Heart left ventricle (tissue), 16 donors: ENCODE data around the gene KLHL42. TPM values are rescaled to one million over a fixed set of nuclear protein-coding genes. Genes with fewer than 3 reads are reported as not detected.

Experiments used
- ATAC-seq, 4 donors: fragments of 200-7000 bp; cut with Tn5 transposase; one replicate each; pipeline ENCODE4 v1.9.1; 2020 to 2022; ENCODE audit warnings: moderate library complexity in 4 of 4, mild to moderate bottlenecking in 3 of 4, moderate number of reproducible peaks in 1 of 4
- DNase-seq, 5 donors: peaks; one replicate each; pipeline ENCODE4 v3.0.0-alpha.2; 2020
- H3K27ac ChIP-seq, 12 donors: fragments of 200-600 bp; sonication (generic) in 4 of 12; one replicate each; pipeline versions ENCODE4 v1.5.0 to v1.8.0; 2016 to 2022; ENCODE audit warnings: mild to moderate bottlenecking in 2 of 12
- H3K27me3 ChIP-seq, 9 donors: fragments of 200-600 bp; sonication (generic) in 2 of 9; one replicate each; pipeline versions ENCODE4 v1.5.1 to v1.8.0; 2016 to 2022; ENCODE audit warnings: mild to moderate bottlenecking in 3 of 9
- H3K36me3 ChIP-seq, 9 donors: fragments of 200-600 bp; sonication (generic) in 2 of 9; one replicate each; pipeline versions ENCODE4 v1.5.0 to v1.8.0; 2018 to 2022; ENCODE audit warnings: mild to moderate bottlenecking in 2 of 9
- H3K4me1 ChIP-seq, 12 donors: fragments of 200-600 bp; sonication (generic) in 4 of 12; one replicate each; pipeline versions ENCODE4 v1.5.0 to v1.8.0; 2016 to 2022; ENCODE audit warnings: mild to moderate bottlenecking in 3 of 12
- H3K4me3 ChIP-seq, 12 donors: fragments of 200-600 bp; sonication (generic) in 4 of 12; one replicate each; pipeline versions ENCODE4 v1.5.0 to v1.8.0; 2017 to 2022; ENCODE audit warnings: mild to moderate bottlenecking in 9 of 12, moderate library complexity in 4 of 12
- H3K9me3 ChIP-seq, 12 donors: fragments of 200-600 bp; sonication (generic) in 4 of 12; one replicate each; pipeline versions ENCODE4 v1.5.0 to v1.8.0; 2016 to 2022; ENCODE audit warnings: mild to moderate bottlenecking in 1 of 12
- POLR2A ChIP-seq, 2 donors: fragments of 450-650 bp; IDR thresholded peaks; one replicate each; pipeline ENCODE4 v1.6.1; 2017; ENCODE audit warnings: antibody characterized with exemption in 2 of 2, mild to moderate bottlenecking in 2 of 2, moderate library complexity in 2 of 2
- WGBS, 4 donors: extraction: QIAGEN DNeasy Blood & Tissue Kit in 2 of 4; methylation state at CpG; one replicate each; pipeline versions ENCODE4 v1.1.5 to v1.1.7; 2013 to 2018; 5-methylcytosine and 5-hydroxymethylcytosine counted together
- intact Hi-C, 10 donors: fragments of 100-400 bp; cut with DNase I; formaldehyde crosslinking; loops; one replicate each; pipeline versions ENCODE4 v1.11.1 to v1.14.2; 2022
- polyA plus RNA-seq, 2 donors: library from polyadenylated mRNA; stranded (reverse); fragments of 200-250 nt; gene quantifications; one replicate each; pipeline ENCODE4 v1.2.3, GENCODE V29; 2013
- total RNA-seq, 9 donors: library from RNA; depleted of rRNA in 2 of 9; stranded (reverse); fragments of >200 nt in 2 of 9; fragmentation: NEBNext Ultra II Directional in 3 of 9; extraction: Animal tissue kit (Norgen Biotek cat#: 25700) in 3 of 9; gene quantifications; one replicate each; pipeline versions ENCODE4 v1.1.0 to v1.2.4, GENCODE V29; 2016 to 2023
- TF ChIP-seq, protein P1 (sequence below), 12 donors: fragments of 200-600 bp; sonication (generic) in 4 of 12; IDR thresholded peaks; one replicate each; pipeline versions ENCODE4 v1.5.0 to v1.8.0; 2018 to 2022; ENCODE audit warnings: antibody characterized with exemption in 12 of 12, mild to moderate bottlenecking in 5 of 12
- donor health status: ischemic (EF 13 %, LVEDD 7.1; RV severe dilation, severe dysfunction).
- donor health status: healthy with polysubstance abuse.
- donor health status: DM: no; HTN: yes; CAD: no.
- donor health status: DM: no; HTN: no; CAD: no.
- donor health status: ischemic (EF 25% LVEDD 6.9; RV normal size, moderate dysfunction).
- donor health status: ischemic (EF 25% LVEDD 5.7; RV mildly dilated, moderate dysfunction).
- donor health status: healthy.
- donor health status: DM: yes; HTN: yes; CAD: no.
- donor health status: ischemic (EF 35%, LVEDD 5.7; RV mildly dilated, moderate dysfunction).
- donor health status: nonischemic (EF 11% LVEDD 7.7; RV severe dilation, severe dysfunction).
- donor health status: DM: yes; HTN: yes; CAD: no.
- donor health status: PGD.
- donor health status: ischemic (EF 29% LVEDD 5.4; RV normal size, mild dysfunction).
- donor health status: nonischemic (EF 23%, LVEDD 6.1; RV moderate dilation, normal function).

KLHL42 gene
- total and polyA plus RNA-seq, 11 donors: 3.2 to 11.4 (median 5.9) TPM

DNA sequence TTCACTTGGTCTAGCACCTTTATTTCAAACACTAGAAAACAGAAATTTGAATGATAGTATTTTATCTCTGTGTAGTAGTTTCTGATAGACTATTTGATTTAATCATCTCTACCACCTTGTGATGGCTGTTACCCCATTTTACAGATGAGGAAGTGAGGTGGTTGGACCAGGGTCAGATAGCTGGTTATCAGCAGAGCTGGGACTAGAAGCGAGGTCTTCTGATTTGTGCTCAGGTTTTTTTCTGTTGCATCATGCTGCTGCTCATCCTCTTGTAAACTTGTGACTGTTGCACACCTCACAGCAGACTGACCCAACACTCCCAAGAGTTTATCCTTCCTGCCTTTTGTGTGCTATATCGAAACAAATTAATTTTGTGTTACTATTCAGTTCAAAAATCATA is 10.1 kb downstream of the KLHL42 start:
- intact Hi-C loops: no loop called here
- Histone ChIP-seq H3K4me3 (no peak overlapping the region), H3K27me3 (no peaks in the 10 kb centered on the region), H3K4me1 (peaks cover 0 to 13% (median 0%) of the 10 kb centered on the region in 12 donors), H3K9me3 (no peaks in the 10 kb centered on the region), H3K27ac (peak overlapping the region in 1 of 12 donors; percentile 18), H3K36me3 (peaks cover 0 to 49% (median 41%) of the 10 kb centered on the region in 9 donors)
- TF ChIP-seq, protein P1, sequence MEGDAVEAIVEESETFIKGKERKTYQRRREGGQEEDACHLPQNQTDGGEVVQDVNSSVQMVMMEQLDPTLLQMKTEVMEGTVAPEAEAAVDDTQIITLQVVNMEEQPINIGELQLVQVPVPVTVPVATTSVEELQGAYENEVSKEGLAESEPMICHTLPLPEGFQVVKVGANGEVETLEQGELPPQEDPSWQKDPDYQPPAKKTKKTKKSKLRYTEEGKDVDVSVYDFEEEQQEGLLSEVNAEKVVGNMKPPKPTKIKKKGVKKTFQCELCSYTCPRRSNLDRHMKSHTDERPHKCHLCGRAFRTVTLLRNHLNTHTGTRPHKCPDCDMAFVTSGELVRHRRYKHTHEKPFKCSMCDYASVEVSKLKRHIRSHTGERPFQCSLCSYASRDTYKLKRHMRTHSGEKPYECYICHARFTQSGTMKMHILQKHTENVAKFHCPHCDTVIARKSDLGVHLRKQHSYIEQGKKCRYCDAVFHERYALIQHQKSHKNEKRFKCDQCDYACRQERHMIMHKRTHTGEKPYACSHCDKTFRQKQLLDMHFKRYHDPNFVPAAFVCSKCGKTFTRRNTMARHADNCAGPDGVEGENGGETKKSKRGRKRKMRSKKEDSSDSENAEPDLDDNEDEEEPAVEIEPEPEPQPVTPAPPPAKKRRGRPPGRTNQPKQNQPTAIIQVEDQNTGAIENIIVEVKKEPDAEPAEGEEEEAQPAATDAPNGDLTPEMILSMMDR (IDR thresholded peaks at IDR 0.05): no peak
- no peak for TF ChIP-seq POLR2A (IDR thresholded peaks at IDR 0.05)
- no peak for ATAC-seq
- DNase-seq: no peak
- 92 to 97% (median 96%) methylated on average over 2 of the region's 2 CpGs for WGBS, 4 donors

DNA sequence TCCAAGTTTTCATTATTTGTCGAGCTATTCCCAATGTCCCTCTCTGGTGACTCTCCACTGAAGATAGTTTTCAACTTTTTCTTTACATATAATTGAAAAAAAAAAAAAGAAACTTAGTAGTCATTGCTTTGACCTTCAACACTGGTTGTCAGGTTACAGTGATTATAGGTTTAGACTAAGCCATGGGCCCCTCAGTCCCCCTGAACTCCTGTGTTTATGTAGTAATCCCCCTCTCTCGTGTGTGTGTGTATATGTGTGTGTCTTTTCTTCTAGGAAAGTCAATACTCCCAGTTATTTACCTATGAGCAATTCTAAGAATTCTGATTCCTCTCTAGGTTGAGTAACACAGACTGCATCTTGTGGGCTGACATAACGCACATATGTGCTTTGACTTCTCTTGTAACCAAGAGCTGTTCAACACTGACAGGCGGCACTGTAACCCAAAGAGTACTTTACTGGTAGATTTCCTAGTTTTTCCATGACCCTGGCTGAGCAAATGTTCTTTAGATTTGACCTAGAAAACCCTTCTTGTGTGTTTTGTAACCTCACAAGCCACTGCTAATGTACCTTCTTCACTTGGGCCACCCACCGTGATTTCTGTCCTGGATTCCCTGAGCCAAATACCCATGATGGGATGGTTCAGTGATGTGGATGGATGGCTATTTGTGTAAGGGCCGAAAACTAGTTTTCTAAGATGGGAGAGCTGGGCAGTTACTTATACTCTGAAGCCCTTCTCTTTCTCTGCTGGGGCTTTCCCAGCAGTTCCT is 15.0 kb downstream of the KLHL42 start:
- ATAC-seq: no peak
- intact Hi-C loops: no loop called here
- Histone ChIP-seq H3K9me3 (no peaks in the 10 kb centered on the region), H3K4me1 (no peaks in the 10 kb centered on the region), H3K36me3 (peaks cover 0 to 91% (median 87%) of the 10 kb centered on the region in 9 donors), H3K4me3 (no peak overlapping the region), H3K27ac (peak overlapping the region in 1 of 12 donors; percentile 9), H3K27me3 (no peaks in the 10 kb centered on the region)
- TF ChIP-seq, protein P1 (IDR thresholded peaks at IDR 0.05): no peak
- TF ChIP-seq POLR2A (IDR thresholded peaks at IDR 0.05): no peak
- DNase-seq: no peak
- WGBS, 4 donors: 92 to 96% (median 95%) methylated on average over 6 of the region's 6 CpGs

DNA sequence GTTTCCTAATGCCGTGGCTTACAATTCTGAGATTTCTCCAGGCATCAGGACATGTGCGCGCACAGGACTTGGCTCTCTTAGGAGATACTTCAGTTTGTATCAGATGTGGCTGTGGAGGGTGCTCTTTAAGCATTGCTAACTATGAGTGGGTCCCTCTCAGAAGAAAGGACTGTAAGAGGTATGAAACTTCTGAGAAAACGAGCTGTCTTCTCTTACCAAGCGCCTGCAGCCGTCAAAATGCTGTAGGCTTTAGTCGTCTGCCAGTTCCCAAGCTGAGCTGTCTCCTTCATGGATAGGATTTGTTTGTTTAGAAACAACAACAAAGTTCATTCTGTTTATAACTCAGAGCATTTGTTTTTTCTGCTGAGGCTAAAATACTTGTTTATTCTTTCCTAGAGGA is 16.1 kb downstream of the KLHL42 start:
- TF ChIP-seq POLR2A (IDR thresholded peaks at IDR 0.05): no peak
- TF ChIP-seq, protein P1 (IDR thresholded peaks at IDR 0.05): no peak
- H3K27me3 ChIP-seq: no peaks in the 10 kb centered on the region
- WGBS, 4 donors: 85 to 88% (median 86%) methylated on average over 7 of the region's 7 CpGs
- H3K36me3 ChIP-seq: peaks cover 0 to 92% (median 80%) of the 10 kb centered on the region in 9 donors
- DNase-seq (no peak), ATAC-seq (no peak)
- H3K4me1 ChIP-seq: no peaks in the 10 kb centered on the region
- H3K4me3 ChIP-seq: no peak overlapping the region
- H3K27ac ChIP-seq: no peak overlapping the region
- intact Hi-C loops: no loop called here
- H3K9me3 ChIP-seq: no peaks in the 10 kb centered on the region

DNA sequence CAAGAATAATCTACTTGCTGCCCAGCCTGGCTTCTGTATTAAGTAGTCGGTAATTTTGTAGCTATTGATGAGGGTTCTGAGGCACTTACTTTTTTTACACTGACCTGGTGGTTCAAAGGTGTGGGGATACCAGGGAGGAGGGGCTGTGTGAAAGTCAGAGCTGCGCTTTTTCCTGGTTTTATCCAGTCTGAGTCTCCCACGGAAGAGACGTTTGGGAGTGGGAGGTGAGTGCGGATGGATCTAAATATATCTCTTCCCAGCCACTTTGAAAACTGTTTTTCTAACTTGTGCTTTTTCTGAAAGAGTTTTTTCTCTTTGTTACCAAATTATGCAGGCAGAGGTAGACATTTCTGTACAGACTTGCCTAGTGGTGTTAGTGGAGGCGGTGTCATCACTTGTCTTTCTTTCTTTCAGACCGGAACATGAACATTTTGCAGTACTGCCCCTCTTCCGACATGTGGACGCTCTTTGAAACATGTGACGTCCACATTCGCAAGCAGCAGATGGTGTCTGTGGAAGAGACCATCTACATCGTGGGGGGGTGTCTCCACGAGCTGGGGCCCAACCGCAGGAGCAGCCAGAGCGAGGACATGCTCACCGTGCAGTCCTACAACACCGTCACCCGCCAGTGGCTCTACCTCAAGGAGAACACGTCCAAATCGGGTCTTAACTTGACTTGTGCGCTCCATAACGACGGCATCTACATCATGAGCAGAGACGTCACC is 17.4 kb downstream of the KLHL42 start:
- DNase-seq (no peak), ATAC-seq (no peak)
- Histone ChIP-seq H3K36me3 (peaks cover 0 to 86% (median 67%) of the 10 kb centered on the region in 9 donors), H3K4me1 (no peaks in the 10 kb centered on the region), H3K4me3 (no peak overlapping the region), H3K27ac (no peak overlapping the region), H3K27me3 (no peaks in the 10 kb centered on the region), H3K9me3 (no peaks in the 10 kb centered on the region)
- TF ChIP-seq, protein P1 (IDR thresholded peaks at IDR 0.05): no peak
- no peak for TF ChIP-seq POLR2A (IDR thresholded peaks at IDR 0.05)
- intact Hi-C loops: loop anchor here in 1 of 10 donors (1.0 kb wide), 1 partner anchor 15 kb away; no protein-coding TSS in a partner anchor
- whole genome bisulfite sequencing, 4 donors: 94 to 96% (median 94%) methylated on average over 24 of the region's 24 CpGs
